Calu3 (cell line): ENCODE measurements around the gene ELANE. TPM values are rescaled to one million over a fixed set of nuclear protein-coding genes. Genes with fewer than 3 reads are reported as not detected.

Experiments
- BruUV-seq: library from RNA; stranded (reverse); fragments of 400-500 nt; replicated peaks from 2 replicates; lab custom pipeline; 2021; lab: Mats Ljungman, UMichigan
- CTCF ChIA-PET: fragments of 300-600 bp; sonication (Branson Sonifier 250); formaldehyde crosslinking; loops from one replicate; lab custom pipeline; 2022; ENCODE audit warnings: antibody characterized with exemption; lab: Charles Lee
- DNase-seq: peaks from one replicate; pipeline ENCODE4 v3.0.0; 2022
- H3K27ac Mint-ChIP-seq: one replicate; pipeline ENCODE4 v1.8.0; 2022; ENCODE audit warnings: mixed read lengths; ENCODE audit not compliant: unreplicated experiment
- H3K27me3 Mint-ChIP-seq: one replicate; pipeline ENCODE4 v1.8.0; 2022; ENCODE audit warnings: mixed read lengths; ENCODE audit not compliant: unreplicated experiment
- H3K36me3 Mint-ChIP-seq: one replicate; pipeline ENCODE4 v1.8.0; 2022; ENCODE audit warnings: mild to moderate bottlenecking, moderate library complexity, mixed read lengths; ENCODE audit not compliant: insufficient read depth, unreplicated experiment
- H3K4me1 Mint-ChIP-seq: one replicate; pipeline ENCODE4 v1.8.0; 2022; ENCODE audit warnings: mild to moderate bottlenecking, low read depth, mixed read lengths; ENCODE audit not compliant: unreplicated experiment
- H3K4me3 Mint-ChIP-seq: one replicate; pipeline ENCODE4 v1.8.0; 2022; ENCODE audit warnings: mild to moderate bottlenecking, low read depth, moderate library complexity, mixed read lengths; ENCODE audit not compliant: unreplicated experiment
- H3K9me3 Mint-ChIP-seq: one replicate; pipeline ENCODE4 v1.8.0; 2022; ENCODE audit warnings: low read depth, mixed read lengths; ENCODE audit not compliant: unreplicated experiment
- CTCF ChIP-seq: fragments of 200-600 bp; IDR thresholded peaks from one replicate; pipeline ENCODE4 v1.8.0; 2022; ENCODE audit warnings: antibody characterized with exemption; ENCODE audit not compliant: unreplicated experiment
- intact Hi-C: fragments of 100-400 bp; cut with micrococcal nuclease; formaldehyde crosslinking; loops from one replicate; pipeline ENCODE4 v1.10.0; 2022; ENCODE audit not compliant: unreplicated experiment
- total RNA-seq: library from RNA; stranded (reverse); gene quantifications from 2 replicates; pipeline ENCODE4 v1.2.3, GENCODE V29; 2022

The ELANE gene
- total RNA-seq, 1 experiment from 2014 or later = not detected

- CTCF ChIA-PET = no interaction called here
- TF ChIP-seq CTCF = no peak
- BruUV-seq = no TSS peak
- intact Hi-C loops = no loop called here
- Mint-ChIP-seq H3K27ac (peak overlapping the region; percentile 39), H3K36me3 (peaks cover 59% of the 10 kb centered on the region), H3K9me3 (no peaks in the 10 kb centered on the region), H3K4me1 (no peaks in the 10 kb centered on the region), H3K27me3 (no peaks in the 10 kb centered on the region), H3K4me3 (peak overlapping the region; percentile 78)
- DNase-seq = no peak
Measured at GRCh38 chr19:892243-892893, 40.3 kb downstream of the ELANE start.

- H3K27me3 Mint-ChIP-seq = no peaks in the 10 kb centered on the region
- no TSS peak for BruUV-seq
- intact Hi-C loops = no loop called here
- TF ChIP-seq CTCF = no peak
- peak within 1 kb of the TSS; percentile 99 for H3K27ac Mint-ChIP-seq
- peaks cover 56% of the 10 kb centered on the region for H3K36me3 Mint-ChIP-seq
- CTCF ChIA-PET = no interaction called here
- H3K9me3 Mint-ChIP-seq = no peaks in the 10 kb centered on the region
- peak within 1 kb of the TSS; percentile 78 for H3K4me3 Mint-ChIP-seq
- DNase-seq = peak; percentile 83
- no peaks in the 10 kb centered on the region for H3K4me1 Mint-ChIP-seq
Measured at GRCh38 chr19:892894-893689, 41.0 kb downstream of the ELANE start, which contains the start of the genes MED16 and RNU6-9. Gene MED16, minus strand, starts transcription at chr19:893187. Its CDS starts 2,056 bp downstream, at chr19:891131. Gene RNU6-9, plus strand, starts transcription at chr19:893484.

- no peak for DNase-seq
- H3K27me3 Mint-ChIP-seq = no peaks in the 10 kb centered on the region
- BruUV-seq = no TSS peak
- no peak overlapping the region for H3K4me3 Mint-ChIP-seq
- H3K9me3 Mint-ChIP-seq = no peaks in the 10 kb centered on the region
- no peaks in the 10 kb centered on the region for H3K4me1 Mint-ChIP-seq
- intact Hi-C loops = no loop called here
- peaks cover 53% of the 10 kb centered on the region for H3K36me3 Mint-ChIP-seq
- CTCF ChIA-PET = interaction anchor here (1.3 kb wide), 1 partner anchor 12 kb away, joined by 4 read pairs; no protein-coding TSS in a partner anchor
- TF ChIP-seq CTCF = no peak
- H3K27ac Mint-ChIP-seq = no peak overlapping the region
Measured at GRCh38 chr19:896434-896833, 44.3 kb downstream of the ELANE start.

DNA sequence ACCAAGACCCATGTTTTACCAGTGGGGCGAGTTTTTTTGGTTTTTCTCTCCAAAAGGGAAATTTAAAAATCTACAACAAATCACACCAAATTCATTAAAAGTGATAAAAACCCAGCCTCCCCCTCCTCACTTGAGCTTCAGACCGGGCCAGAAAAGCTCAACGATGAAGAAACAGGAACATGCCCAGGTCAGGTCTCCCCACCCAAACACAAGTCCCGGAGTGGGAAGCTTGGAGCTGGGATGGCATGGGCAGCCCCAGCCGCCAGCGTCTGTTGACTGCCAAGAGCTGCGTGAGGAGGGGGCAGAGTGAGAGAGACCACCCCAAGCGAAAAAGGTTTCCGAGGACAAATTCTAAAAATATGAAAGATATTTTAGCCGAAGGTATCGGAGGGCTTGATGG is 44.9 kb downstream of the ELANE start:
- CTCF ChIA-PET = interaction anchor here (1.3 kb wide), 1 partner anchor 12 kb away, joined by 4 read pairs; no protein-coding TSS in a partner anchor
- intact Hi-C loops = no loop called here
- Mint-ChIP-seq H3K27me3 (no peaks in the 10 kb centered on the region), H3K4me3 (no peak overlapping the region), H3K4me1 (no peaks in the 10 kb centered on the region), H3K36me3 (peaks cover 56% of the 10 kb centered on the region), H3K9me3 (no peaks in the 10 kb centered on the region), H3K27ac (no peak overlapping the region)
- DNase-seq = no peak
- no peak for TF ChIP-seq CTCF
- TSS peak; percentile 82 for BruUV-seq
